Neural cell (in vitro differentiated cells): ENCODE measurements around the gene RCC2. TPM values are rescaled to one million over a fixed set of nuclear protein-coding genes. Genes with fewer than 3 reads are reported as not detected.

Source experiments
- H2AFZ ChIP-seq: fragments of 200-600, 300-800 bp; sonication (generic), shearing (Covaris generic); 2 replicates; pipeline ENCODE4 v1.6.0; 2014; ENCODE audit warnings: low read depth, mild to moderate bottlenecking, antibody characterized with exemption, low read length, moderate library complexity
- H3F3A ChIP-seq: fragments of 200-600 bp; shearing (Covaris generic); 2 replicates; pipeline ENCODE4 v1.6.1; 2016; ENCODE audit warnings: mild to moderate bottlenecking, moderate library complexity, mixed read lengths, antibody characterized with exemption, low read length; ENCODE audit not compliant: insufficient read depth, poor library complexity, severe bottlenecking
- H3K27ac ChIP-seq: fragments of 200-600, 300-800 bp; sonication (generic), shearing (Covaris generic); 2 replicates; pipeline ENCODE4 v1.5.1; 2014; ENCODE audit warnings: mild to moderate bottlenecking, low read length, moderate library complexity
- H3K27me3 ChIP-seq: fragments of 300-800, 200-600 bp; sonication (generic), shearing (Covaris generic); 2 replicates; pipeline ENCODE4 v1.6.0; 2014; ENCODE audit warnings: mild to moderate bottlenecking, low read depth, low read length, moderate library complexity; ENCODE audit not compliant: insufficient read depth
- H3K36me3 ChIP-seq: fragments of 300-800, 200-600 bp; sonication (generic), shearing (Covaris generic); 2 replicates; pipeline ENCODE4 v1.5.1; 2014; ENCODE audit warnings: mild to moderate bottlenecking, antibody characterized with exemption, low read length, moderate library complexity; ENCODE audit not compliant: insufficient read depth
- H3K4me2 ChIP-seq: fragments of 300-800, 200-600 bp; sonication (generic), shearing (Covaris generic); 2 replicates; pipeline ENCODE4 v1.6.0; 2014; ENCODE audit warnings: mild to moderate bottlenecking, low read length
- H3K4me3 ChIP-seq: fragments of 300-800, 200-600 bp; sonication (generic), shearing (Covaris generic); 2 replicates; pipeline ENCODE4 v1.5.1; 2014; ENCODE audit warnings: mild to moderate bottlenecking, low read length, moderate library complexity
- H3K79me2 ChIP-seq: fragments of 200-600 bp; shearing (Covaris generic); replicated peaks from 2 replicates; pipeline ENCODE4 v1.6.0; 2014; ENCODE audit warnings: mild to moderate bottlenecking, low read length, moderate library complexity; ENCODE audit not compliant: insufficient read depth
- H3K9ac ChIP-seq: fragments of 300-800, 200-600 bp; sonication (generic), shearing (Covaris generic); 2 replicates; pipeline ENCODE4 v1.6.1; 2016; ENCODE audit warnings: mild to moderate bottlenecking, low read length, mixed read lengths
- H3K9me2 ChIP-seq: fragments of 200-600 bp; shearing (Covaris generic); 2 replicates; pipeline ENCODE4 v1.6.1; 2016; ENCODE audit warnings: mild to moderate bottlenecking, low read length, mixed read lengths; ENCODE audit not compliant: insufficient read depth
- H3K9me3 ChIP-seq: fragments of 200-600, 300-800 bp; sonication (generic), shearing (Covaris generic); 2 replicates; pipeline ENCODE4 v1.6.1; 2016; ENCODE audit warnings: mild to moderate bottlenecking, mixed run types, low read length, moderate library complexity, mixed read lengths
- H4K20me1 ChIP-seq: fragments of 200-600 bp; shearing (Covaris generic); 2 replicates; pipeline ENCODE4 v1.6.1; 2016; ENCODE audit warnings: mild to moderate bottlenecking, mixed run types; ENCODE audit not compliant: insufficient read depth
- CTCF ChIP-seq: fragments of 450-650 bp; IDR thresholded peaks from 2 replicates; pipeline ENCODE4 v1.5.1; 2014; ENCODE audit warnings: antibody characterized with exemption, mild to moderate bottlenecking, moderate library complexity; ENCODE audit not compliant: poor library complexity, severe bottlenecking
- EP300 ChIP-seq: fragments of 450-650 bp; conservative IDR thresholded peaks from 2 replicates; pipeline ENCODE4 v1.6.1; 2014; ENCODE audit warnings: antibody characterized with exemption, mild to moderate bottlenecking, moderate library complexity; ENCODE audit not compliant: poor library complexity, severe bottlenecking
- EZH2 ChIP-seq: fragments of 200-600, 300-800 bp; shearing (Covaris generic), sonication (generic); IDR thresholded peaks from 2 replicates; pipeline ENCODE4 v1.6.1; 2014; ENCODE audit warnings: antibody characterized with exemption, low read length, borderline replicate concordance, mild to moderate bottlenecking; ENCODE audit not compliant: insufficient read depth, poor library complexity, severe bottlenecking
- MXI1 ChIP-seq: fragments of 450-650 bp; conservative IDR thresholded peaks from 2 replicates; pipeline ENCODE4 v1.6.1; 2014; ENCODE audit warnings: antibody characterized with exemption, mild to moderate bottlenecking; ENCODE audit not compliant: poor library complexity, severe bottlenecking
- POLR2AphosphoS5 ChIP-seq: IDR thresholded peaks from 2 replicates; pipeline ENCODE4 v1.6.1; 2012
- RAD21 ChIP-seq: fragments of 450-650 bp; conservative IDR thresholded peaks from 2 replicates; pipeline ENCODE4 v1.6.1; 2014; ENCODE audit warnings: antibody characterized with exemption, mild to moderate bottlenecking, moderate library complexity
- REST ChIP-seq: IDR thresholded peaks from 2 replicates; pipeline ENCODE4 v1.6.1; 2012; ENCODE audit warnings: borderline replicate concordance
- SMC3 ChIP-seq: fragments of 450-650 bp; conservative IDR thresholded peaks from 2 replicates; pipeline ENCODE4 v1.6.1; 2014; ENCODE audit warnings: antibody characterized with exemption, mild to moderate bottlenecking, moderate library complexity; ENCODE audit not compliant: poor library complexity
- TAF1 ChIP-seq: IDR thresholded peaks from 2 replicates; pipeline ENCODE4 v1.6.1; 2012; ENCODE audit warnings: low read depth
- polyA plus RNA-seq: library from polyadenylated mRNA; depleted of rRNA; stranded (reverse); fragments of >200 nt; gene quantifications from 2 replicates; pipeline ENCODE4 v1.2.3, GENCODE V29; 2014

Gene RCC2
- polyA plus RNA-seq, 1 donor from 2014 or later = 34.4 TPM

- Histone ChIP-seq H3K9me3 (no peaks in the 10 kb centered on the region), H3K4me3 (no peak overlapping the region), H3F3A (no peaks in the 10 kb centered on the region), H4K20me1 (no peaks in the 10 kb centered on the region), H3K9me2 (no peaks in the 10 kb centered on the region), H3K27ac (no peak overlapping the region), H3K9ac (no peak overlapping the region), H3K79me2 (no peaks in the 10 kb centered on the region), H3K27me3 (no peaks in the 10 kb centered on the region), H2AFZ (no peak overlapping the region), H3K4me2 (no peak overlapping the region), H3K36me3 (no peaks in the 10 kb centered on the region)
- TF ChIP-seq SMC3 (no peak), TAF1 (no peak), POLR2AphosphoS5 (no peak), EP300 (no peak), EZH2 (no peak), MXI1 (no peak), CTCF (no peak), RAD21 (no peak), REST (no peak)
Observed at GRCh38 chr1:17375651-17376050, 63.8 kb downstream of the RCC2 start.

DNA sequence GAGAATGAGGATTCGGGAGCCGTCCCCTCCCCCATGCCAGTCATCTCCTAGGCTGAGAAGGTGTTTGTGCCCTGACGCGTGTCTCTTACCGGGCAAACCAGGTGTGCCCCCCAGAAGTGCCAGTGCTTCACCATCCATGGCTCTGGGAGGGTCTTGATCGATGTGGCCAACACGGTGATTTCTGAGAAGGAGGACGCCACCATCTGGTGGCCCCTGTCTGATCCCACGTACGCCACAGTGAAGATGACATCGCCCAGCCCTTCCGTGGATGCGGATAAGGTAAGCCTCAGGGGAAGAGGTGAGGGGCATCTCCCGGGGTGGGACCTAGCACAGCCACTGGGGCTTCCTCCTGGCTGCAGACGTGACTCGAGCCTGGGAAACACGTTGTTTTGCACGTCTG, 66.5 kb downstream of the RCC2 start:
- TF ChIP-seq TAF1 = no peak
- TF ChIP-seq RAD21 = no peak
- TF ChIP-seq POLR2AphosphoS5 = no peak
- TF ChIP-seq MXI1 = no peak
- H3K27ac ChIP-seq = no peak overlapping the region
- no peak overlapping the region for H2AFZ ChIP-seq
- H3K4me3 ChIP-seq = no peak overlapping the region
- H3K9ac ChIP-seq = no peak overlapping the region
- H3K9me3 ChIP-seq = no peaks in the 10 kb centered on the region
- H3K79me2 ChIP-seq = no peaks in the 10 kb centered on the region
- H3K36me3 ChIP-seq = no peaks in the 10 kb centered on the region
- no peaks in the 10 kb centered on the region for H4K20me1 ChIP-seq
- H3K27me3 ChIP-seq = no peaks in the 10 kb centered on the region
- no peak overlapping the region for H3K4me2 ChIP-seq
- H3K9me2 ChIP-seq = no peaks in the 10 kb centered on the region
- H3F3A ChIP-seq = no peaks in the 10 kb centered on the region

DNA sequence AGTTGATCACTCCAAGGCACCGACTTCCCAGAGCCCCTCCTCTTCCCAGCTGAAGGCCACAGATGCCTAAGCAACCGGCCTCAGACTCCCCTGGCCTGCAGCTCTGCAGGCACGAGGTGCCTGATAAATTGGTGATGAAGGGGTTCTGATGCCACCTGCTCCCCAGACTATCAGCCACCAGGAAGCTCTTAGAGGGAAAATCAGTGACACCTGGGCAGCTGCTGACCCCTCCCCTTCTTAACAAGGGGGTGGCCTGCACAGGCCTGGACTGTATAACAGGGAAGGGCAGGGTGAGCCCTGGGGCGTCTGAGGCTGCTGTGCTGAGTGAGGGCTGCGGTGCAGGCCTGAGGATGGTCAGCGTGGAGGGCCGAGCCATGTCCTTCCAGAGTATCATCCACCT, 67.6 kb downstream of the RCC2 start, which contains the start of gene PADI6:
Gene PADI6 (plus strand): TSS at position 301 of the 400 bp plus-strand sequence. CDS start 50 bp downstream, at position 351.
- Histone ChIP-seq H3K4me3 (no peak within 1 kb of the TSS), H3F3A (no peaks in the 10 kb centered on the region), H2AFZ (no peak within 1 kb of the TSS), H3K27ac (no peak within 1 kb of the TSS), H3K79me2 (no peaks in the 10 kb centered on the region), H3K4me2 (no peak within 1 kb of the TSS), H3K9me2 (no peaks in the 10 kb centered on the region), H3K9me3 (no peaks in the 10 kb centered on the region), H3K9ac (no peak within 1 kb of the TSS), H3K36me3 (no peaks in the 10 kb centered on the region), H4K20me1 (no peaks in the 10 kb centered on the region), H3K27me3 (no peaks in the 10 kb centered on the region)
- TF ChIP-seq EZH2 = no peak
- no peak for TF ChIP-seq REST
- no peak for TF ChIP-seq POLR2AphosphoS5
- TF ChIP-seq CTCF = no peak
- TF ChIP-seq MXI1 = no peak
- no peak for TF ChIP-seq EP300
- no peak for TF ChIP-seq SMC3
- TF ChIP-seq RAD21 = no peak
- TF ChIP-seq TAF1 = no peak
